ENCODE data around the gene KRTAP10-1. TPM values are rescaled to one million over a fixed set of nuclear protein-coding genes. Genes with fewer than 3 reads are reported as not detected.
"Not testable (repeated sequence)": the region's sequence is repeated elsewhere in the genome, so short reads cannot be mapped to it uniquely, and the experiment has no call there.

The KRTAP10-1 gene
- total RNA-seq, 1 donor from 2014 or later, result not detected

DNA sequence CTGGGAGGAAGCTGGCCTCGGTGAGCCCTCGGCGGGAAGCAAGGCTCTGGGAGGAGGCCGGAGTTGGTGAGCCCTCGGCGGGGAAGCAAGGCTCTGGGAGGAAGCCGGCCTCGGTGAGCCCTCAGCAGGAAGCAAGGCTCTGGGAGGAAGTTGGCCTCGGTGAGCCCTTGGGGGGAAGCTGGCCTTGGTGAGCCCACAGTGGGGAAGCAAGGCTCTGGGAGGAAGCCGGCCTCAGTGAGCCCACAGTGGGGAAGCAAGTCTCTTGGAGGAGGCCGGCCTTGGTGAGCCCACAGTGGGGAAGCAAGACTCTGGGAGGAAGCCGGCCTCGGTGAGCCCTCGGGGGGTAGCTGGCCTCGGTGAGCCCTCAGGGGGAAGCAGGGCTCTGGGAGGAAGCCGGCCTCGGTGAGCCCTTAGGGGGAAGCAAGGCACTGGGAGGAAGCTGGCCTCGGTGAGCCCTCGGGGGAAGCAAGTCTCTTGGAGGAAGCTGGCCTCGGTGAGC lies 36.0 kb downstream of the KRTAP10-1 start:
- no peak for DNase-seq
- H3K27ac ChIP-seq (replicated peaks), result no peak overlapping the region
- no peaks in the 10 kb centered on the region for H3K9me3 ChIP-seq (replicated peaks)
- H3K4me1 ChIP-seq, result no peaks in the 10 kb centered on the region
- intact Hi-C loops (cut with micrococcal nuclease), result no loop called here
- H3K4me3 ChIP-seq, result no peak overlapping the region
- H3K27me3 ChIP-seq (ENCODE audit: low read depth), result peaks cover 44% of the 10 kb centered on the region
- TF ChIP-seq, protein P1, sequence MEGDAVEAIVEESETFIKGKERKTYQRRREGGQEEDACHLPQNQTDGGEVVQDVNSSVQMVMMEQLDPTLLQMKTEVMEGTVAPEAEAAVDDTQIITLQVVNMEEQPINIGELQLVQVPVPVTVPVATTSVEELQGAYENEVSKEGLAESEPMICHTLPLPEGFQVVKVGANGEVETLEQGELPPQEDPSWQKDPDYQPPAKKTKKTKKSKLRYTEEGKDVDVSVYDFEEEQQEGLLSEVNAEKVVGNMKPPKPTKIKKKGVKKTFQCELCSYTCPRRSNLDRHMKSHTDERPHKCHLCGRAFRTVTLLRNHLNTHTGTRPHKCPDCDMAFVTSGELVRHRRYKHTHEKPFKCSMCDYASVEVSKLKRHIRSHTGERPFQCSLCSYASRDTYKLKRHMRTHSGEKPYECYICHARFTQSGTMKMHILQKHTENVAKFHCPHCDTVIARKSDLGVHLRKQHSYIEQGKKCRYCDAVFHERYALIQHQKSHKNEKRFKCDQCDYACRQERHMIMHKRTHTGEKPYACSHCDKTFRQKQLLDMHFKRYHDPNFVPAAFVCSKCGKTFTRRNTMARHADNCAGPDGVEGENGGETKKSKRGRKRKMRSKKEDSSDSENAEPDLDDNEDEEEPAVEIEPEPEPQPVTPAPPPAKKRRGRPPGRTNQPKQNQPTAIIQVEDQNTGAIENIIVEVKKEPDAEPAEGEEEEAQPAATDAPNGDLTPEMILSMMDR (IDR thresholded peaks at IDR 0.05; ENCODE audit: borderline replicate concordance), result no peak
- no peaks in the 10 kb centered on the region for H3K36me3 ChIP-seq

DNA sequence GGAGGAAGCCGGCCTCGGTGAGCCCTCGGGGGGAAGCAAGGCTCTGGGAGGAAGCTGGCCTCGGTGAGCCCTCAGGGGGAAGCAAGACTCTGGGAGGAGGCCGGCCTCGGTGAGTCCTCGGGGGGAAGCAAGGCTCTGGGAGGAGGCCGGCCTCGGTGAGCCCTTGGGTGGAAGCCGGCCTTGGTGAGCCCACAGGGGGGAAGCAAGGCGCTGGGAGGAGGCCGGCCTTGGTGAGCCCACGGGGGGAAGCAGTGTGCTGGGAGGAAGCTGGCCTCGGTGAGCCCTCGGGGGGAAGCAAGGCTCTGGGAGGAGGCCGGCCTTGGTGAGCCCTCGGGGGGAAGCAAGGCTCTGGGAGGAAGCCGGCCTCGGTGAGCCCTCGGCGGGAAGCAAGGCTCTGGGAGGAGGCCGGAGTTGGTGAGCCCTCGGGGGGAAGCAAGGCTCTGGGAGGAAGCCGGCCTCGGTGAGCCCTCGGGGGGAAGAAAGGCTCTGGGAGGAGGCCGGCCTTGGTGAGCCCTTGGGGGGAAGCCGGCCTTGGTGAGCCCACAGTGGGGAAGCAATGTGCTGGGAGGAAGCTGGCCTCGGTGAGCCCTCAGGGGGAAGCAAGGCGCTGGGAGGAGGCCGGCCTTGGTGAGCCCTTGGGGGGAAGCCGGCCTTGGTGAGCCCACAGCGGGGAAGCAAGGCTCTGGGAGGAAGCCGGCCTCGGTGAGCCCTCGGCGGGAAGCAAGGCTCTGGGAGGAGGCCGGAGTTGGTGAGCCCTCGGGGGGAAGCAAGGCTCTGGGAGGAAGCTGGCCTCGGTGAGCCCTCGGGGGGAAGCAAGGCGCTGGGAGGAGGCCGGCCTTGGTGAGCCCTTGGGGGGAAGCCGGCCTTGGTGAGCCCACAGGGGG lies 36.7 kb downstream of the KRTAP10-1 start:
- H3K27ac ChIP-seq (replicated peaks); DNase-seq; H3K4me1 ChIP-seq; H3K9me3 ChIP-seq (replicated peaks); H3K4me3 ChIP-seq; intact Hi-C loops (cut with micrococcal nuclease); H3K36me3 ChIP-seq: not testable (repeated sequence)
- H3K27me3 ChIP-seq (ENCODE audit: low read depth), result peaks cover 43% of the 10 kb centered on the region

DNA sequence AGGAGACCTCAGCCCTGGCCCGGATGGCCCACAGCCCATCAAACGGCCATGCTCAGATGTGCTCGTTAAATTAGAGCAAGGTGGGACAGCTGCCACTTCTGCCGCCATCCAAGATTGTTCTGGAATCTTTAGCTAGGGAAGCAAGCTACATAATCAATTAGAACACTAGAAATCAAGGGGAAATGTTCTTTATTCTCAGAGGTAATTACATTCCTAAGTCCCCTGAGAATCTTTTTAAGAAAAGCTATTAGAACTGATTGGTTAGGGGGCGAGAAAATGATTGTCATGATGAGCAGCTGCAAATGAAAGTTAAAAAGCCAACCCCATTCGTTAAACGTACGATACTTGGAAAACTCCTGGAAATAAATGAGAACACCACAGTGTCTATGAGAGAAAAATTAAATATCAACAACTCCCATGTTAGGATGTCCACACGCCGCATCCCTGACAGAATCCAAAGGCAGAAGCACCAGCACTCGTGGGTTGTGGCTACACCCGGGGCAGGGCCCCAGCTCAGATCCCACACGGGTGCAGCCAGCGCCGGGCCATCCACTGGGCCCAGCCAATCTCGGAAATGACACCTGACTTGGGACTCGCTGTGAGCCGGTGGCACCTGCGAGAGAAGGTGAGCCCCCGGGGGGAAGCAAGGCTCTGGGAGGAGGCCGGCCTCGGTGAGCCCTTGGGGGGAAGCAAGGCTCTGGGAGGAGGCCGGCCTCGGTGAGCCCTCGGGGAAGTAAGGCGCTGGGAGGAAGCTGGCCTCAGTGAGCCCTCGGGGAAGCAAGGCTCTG lies 37.6 kb downstream of the KRTAP10-1 start:
- peaks cover 39% of the 10 kb centered on the region for H3K27me3 ChIP-seq (ENCODE audit: low read depth)
- peaks cover 10% of the 10 kb centered on the region for H3K4me1 ChIP-seq
- TF ChIP-seq, protein P1 (IDR thresholded peaks at IDR 0.05; ENCODE audit: borderline replicate concordance), result no peak
- no peak for DNase-seq
- intact Hi-C loops (cut with micrococcal nuclease), result no loop called here
- no peaks in the 10 kb centered on the region for H3K36me3 ChIP-seq
- no peak overlapping the region for H3K4me3 ChIP-seq
- H3K9me3 ChIP-seq (replicated peaks), result no peaks in the 10 kb centered on the region
- no peak overlapping the region for H3K27ac ChIP-seq (replicated peaks)

DNA sequence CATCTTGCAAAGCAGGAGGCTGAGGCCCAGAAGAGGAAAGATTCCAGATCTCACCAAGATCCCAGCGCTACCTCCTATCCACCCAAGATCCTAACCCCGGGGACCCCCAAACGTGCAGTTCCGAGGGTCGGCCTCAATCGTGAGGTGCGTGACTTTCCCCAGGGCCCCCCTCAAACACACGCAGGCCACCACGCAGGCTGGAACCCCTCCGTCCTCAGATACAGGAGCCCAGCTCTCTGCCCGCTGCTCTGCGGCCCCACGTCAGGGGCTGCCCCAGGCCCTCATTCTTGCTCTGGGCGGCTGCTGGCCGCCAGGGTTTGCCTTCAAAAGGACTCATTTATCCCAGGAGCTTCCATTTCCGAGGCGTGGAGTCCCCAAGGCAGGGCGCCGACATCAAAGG lies 39.9 kb downstream of the KRTAP10-1 start:
- H3K9me3 ChIP-seq (replicated peaks), result no peaks in the 10 kb centered on the region
- intact Hi-C loops (cut with micrococcal nuclease), result no loop called here
- TF ChIP-seq, protein P1 (IDR thresholded peaks at IDR 0.05; ENCODE audit: borderline replicate concordance), result no peak
- H3K4me3 ChIP-seq, result no peak overlapping the region
- no peaks in the 10 kb centered on the region for H3K36me3 ChIP-seq
- peaks cover 29% of the 10 kb centered on the region for H3K27me3 ChIP-seq (ENCODE audit: low read depth)
- peaks cover 31% of the 10 kb centered on the region for H3K4me1 ChIP-seq
- no peak for DNase-seq
- no peak overlapping the region for H3K27ac ChIP-seq (replicated peaks)

DNA sequence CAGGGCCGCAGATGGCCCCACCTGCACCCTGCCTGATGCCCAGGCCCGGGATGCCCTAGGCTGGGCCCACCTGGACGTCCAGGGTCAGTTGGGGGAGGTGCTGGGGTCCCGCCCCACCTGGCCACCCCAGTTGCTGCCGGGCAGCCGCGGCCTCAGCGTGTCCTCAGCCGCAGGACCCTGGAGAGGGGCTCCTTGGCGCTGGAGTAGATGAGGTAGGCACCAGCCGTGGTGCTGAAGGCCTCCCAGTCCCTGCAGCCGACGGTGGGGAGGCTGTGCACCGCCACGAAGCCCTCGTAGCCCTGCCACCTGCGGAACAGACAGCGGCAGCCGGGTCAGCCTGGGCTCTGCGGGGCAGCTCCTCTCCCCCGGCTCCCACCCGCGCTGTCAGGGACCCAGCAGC lies 40.4 kb downstream of the KRTAP10-1 start:
- TF ChIP-seq, protein P1 (IDR thresholded peaks at IDR 0.05; ENCODE audit: borderline replicate concordance), result no peak
- H3K4me3 ChIP-seq, result no peak overlapping the region
- H3K9me3 ChIP-seq (replicated peaks), result no peaks in the 10 kb centered on the region
- DNase-seq, result no peak
- H3K27me3 ChIP-seq (ENCODE audit: low read depth), result peaks cover 30% of the 10 kb centered on the region
- H3K4me1 ChIP-seq, result peaks cover 36% of the 10 kb centered on the region
- intact Hi-C loops (cut with micrococcal nuclease), result no loop called here
- no peak overlapping the region for H3K27ac ChIP-seq (replicated peaks)
- no peaks in the 10 kb centered on the region for H3K36me3 ChIP-seq
